NK-92 (cell line): ENCODE measurements around the gene ANKRD37.
"Not testable (repeated sequence)": the region's sequence is repeated elsewhere in the genome, so short reads cannot be mapped to it uniquely, and the experiment has no call there.

Experiments
- DNase-seq: peaks from one replicate; lab custom pipeline; 2025; ENCODE audit not compliant: unreplicated experiment; lab: John Stamatoyannopoulos, UW

ANKRD37 gene

DNA sequence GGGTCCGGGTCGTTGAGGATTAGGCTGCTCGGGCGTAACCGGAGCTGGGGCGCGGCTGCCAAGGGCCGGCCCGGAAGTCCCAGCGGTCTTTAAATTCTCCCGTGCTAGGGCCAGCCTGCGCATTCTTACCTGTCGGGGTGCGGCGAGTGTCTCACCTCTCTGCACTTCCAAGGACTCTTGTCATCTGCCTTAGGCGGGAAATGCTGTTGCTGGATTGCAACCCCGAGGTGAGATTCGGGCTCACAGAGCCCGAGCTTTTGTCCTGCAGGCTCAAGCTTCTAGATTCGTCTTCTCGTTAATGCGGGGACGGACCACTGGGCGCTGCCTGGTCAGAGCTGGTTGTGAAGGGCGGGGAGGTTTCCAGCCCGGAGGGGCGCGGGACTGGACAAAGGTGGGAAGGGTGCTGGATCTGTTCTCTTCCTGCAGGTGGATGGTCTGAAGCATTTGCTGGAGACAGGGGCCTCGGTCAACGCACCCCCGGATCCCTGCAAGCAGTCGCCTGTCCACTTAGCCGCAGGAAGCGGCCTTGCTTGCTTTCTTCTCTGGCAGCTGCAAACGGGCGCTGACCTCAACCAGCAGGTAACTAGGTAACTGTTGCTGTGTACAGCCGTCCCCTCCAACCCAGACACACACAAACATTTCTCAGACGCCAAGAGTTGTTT, at the start of gene ANKRD37:
Gene ANKRD37 (plus strand): TSS at position 118 of the 662 bp plus-strand sequence. CDS start 83 bp downstream, at position 201.
- DNase-seq = no peak

DNA sequence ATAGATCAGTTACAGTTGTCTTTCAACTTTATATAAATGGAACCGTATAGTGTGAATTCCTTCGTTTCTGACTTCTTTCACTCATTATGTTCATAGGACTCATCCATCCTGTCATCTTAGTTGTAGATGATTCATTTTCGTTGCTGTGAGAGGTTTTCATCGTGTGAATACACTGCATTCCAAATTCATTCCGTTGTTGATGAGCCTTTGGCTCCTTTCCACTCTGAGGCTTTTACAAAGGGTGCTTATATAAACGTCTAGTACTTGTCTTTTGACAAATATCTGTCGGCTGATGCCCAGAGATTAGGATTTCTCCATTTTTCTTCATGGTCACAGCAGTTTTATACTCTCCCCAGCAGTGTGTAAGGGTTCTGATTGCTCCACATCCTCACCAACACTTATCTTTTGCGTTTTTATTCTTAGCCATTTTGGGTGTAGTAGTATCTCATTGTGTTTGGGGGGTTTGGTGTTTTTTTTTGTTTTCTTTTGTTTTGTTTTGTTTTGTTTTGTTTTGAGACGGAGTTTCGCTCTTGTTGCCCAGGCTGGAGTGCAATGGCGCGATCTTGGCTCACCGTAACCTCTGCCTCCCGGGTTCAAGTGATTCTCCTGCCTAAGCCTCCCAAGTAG, 49.6 kb upstream of the ANKRD37 start:
- no peak for DNase-seq

DNA sequence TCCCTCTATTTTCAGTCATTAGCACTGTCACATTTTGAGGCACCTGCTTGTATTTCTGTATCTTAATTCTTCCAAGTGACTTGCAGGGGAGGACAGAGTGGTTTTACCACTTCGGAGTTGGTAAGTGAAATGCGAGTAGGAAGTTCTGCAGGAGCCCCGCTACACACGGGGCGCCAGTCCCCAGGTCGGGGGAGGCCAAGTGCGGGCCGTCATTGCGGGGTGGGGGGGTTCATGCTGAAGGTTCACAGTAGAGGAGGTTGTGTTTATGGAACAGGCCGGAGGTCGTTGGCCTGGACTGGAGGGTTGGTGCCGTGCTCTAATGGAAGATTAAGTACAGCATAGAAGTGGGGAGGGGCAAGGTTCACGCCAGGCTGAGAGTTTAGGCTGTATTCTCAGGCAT, 45.0 kb upstream of the ANKRD37 start:
- no peak for DNase-seq

DNA sequence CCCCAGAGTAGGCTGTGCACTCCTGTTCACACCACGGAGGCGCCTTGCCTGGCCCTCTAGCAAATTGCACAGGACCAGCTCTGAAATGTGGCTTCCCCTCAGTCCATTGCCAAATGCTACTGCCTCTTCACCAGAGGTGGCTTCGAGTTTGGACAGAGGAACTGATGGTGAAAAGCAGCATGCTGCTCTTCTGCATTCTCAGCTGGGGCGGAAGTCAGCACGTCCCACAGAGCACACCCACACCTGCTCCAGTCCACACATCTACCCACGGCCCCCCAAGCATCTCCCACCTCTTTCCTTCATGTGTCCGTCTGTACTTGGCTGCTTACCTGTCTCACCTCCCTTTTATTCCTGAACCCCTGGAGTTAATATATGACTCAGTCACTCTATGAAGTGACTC, 44.4 kb upstream of the ANKRD37 start:
- DNase-seq = no peak

DNA sequence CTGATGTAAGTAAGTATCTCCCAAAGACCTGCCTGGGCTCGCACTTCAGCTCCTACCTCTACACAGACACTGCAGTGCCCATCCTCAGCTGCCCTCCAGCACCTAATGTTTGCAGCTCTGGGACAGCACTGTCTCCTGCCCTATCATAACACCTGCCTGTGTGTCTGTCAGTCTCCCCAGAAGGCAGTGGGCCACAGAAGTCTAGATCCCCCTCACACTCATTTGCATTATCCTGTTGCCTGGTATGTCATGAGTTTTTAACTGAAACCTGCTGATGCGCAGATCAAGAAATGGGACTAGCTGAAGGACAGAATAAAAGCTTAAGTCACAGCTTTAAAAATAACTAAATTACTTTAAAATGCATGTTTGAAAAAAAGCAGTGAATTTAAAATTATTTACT, 43.9 kb upstream of the ANKRD37 start:
- DNase-seq = no peak

GRCh38 chr4:185357211-185357610, 39.4 kb upstream of the ANKRD37 start:
- DNase-seq = no peak

- DNase-seq = no peak
Measured at GRCh38 chr4:185357733-185358440, 38.8 kb upstream of the ANKRD37 start.

DNA sequence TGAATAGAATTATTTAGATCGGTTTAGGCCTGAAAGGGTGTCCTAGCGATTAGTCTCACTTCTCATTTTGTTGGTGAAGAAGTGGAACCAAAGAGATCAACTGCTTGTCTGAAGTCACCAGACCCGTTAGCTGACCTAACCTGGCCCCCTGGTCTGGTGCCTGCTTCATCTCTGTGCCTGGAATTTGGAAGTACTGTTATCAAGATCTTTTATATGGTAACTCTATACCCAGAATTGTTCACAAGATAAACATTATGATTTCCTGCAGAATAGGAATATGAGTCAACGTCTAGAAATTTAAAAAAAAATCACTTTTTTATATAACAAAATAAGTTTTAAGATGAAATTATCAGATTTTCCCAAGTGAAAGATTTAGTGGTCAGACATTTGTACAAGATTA, 38.1 kb upstream of the ANKRD37 start:
- DNase-seq = no peak

DNA sequence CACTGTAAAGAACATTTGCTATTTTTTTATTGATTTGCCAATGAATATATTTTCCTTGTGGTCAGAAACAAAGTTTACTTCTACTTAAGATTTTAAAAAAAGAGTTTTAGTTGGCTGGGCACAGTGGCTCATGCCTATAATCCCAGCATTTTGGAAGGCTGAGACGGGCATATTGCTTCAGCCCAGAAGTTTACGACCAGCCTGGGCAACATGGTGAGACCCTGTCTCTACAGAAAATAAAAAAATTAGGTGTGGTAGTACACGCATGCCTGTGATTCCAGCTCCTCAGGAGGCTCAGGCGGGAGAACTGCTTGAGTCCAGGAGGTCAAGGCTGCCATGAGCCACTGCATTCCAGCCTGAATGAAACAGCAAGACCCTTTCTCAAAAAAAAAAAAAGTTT, 37.7 kb upstream of the ANKRD37 start:
- DNase-seq = no peak

DNA sequence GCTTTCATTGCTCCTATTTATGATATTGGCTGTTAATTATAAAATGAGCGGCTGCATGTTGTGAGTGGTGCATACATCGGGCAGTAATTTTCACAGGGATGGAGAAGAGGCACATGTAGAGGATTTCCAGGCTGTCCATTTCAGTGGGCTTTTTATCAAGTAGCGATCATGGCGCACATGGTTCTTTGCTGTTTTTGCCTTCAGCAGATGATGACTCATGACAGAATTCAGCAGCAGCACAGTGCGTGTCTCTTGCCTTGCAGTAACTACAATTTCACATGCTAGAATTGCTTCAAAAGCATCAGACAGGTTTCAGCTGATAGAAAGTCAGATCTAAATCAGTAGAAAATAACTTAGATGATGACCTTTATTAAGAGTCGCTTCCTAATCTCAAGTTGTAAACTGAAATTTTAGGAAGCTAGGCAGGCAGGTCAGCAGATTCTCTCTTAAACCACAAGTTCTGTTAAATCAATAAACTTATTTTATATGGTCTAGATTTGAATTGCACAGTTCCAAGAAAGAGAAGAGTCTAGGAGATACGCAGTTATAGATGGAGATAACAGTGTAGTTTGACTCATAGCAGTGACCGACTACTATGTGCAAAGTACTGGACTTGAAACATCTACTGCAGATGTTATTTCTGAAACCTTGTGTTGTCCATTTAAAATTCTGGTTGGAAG, 36.7 kb upstream of the ANKRD37 start:
- no peak for DNase-seq

DNA sequence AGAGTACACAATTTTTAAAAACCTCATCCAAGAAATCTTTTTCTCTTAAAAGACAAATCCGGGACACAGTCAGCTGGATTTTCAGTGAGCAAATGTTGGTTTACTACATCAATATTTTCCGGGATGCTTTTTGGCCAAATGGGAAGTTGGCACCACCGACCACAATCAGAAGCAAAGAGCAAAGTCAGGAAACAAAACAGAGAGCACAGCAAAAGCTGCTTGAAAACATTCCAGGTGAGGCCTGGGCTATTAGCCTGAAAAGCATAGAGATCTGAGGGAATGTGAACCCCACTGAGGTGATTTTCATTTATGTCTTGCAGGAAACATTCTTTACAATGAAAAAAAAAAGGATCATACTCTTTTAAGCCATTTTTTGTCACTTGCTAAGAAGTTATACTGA, 34.8 kb upstream of the ANKRD37 start:
- DNase-seq = no peak

GRCh38 chr4:185362570-185362969, 34.1 kb upstream of the ANKRD37 start:
- not testable (repeated sequence) for DNase-seq

DNA sequence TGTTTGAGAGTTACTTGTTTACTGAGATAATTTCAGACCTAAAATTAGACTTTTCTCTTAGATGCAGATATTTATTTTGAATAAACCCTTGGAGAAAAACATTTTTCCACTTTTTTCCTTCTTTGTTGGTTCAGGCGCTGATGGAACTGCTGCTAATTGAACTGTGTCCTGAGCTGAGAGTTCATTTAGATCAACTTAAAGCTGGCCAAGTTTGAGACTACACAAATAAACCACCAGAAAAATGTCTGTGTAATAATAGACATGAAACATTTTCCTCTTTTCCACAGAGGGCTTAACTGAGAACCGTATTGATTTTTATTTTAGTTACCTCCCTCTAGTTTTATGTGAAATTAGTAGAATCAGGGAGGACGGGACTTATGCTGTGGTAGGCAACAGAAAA, 33.4 kb upstream of the ANKRD37 start:
- DNase-seq = no peak

- no peak for DNase-seq
Measured at GRCh38 chr4:185364886-185365285, 31.8 kb upstream of the ANKRD37 start.

DNA sequence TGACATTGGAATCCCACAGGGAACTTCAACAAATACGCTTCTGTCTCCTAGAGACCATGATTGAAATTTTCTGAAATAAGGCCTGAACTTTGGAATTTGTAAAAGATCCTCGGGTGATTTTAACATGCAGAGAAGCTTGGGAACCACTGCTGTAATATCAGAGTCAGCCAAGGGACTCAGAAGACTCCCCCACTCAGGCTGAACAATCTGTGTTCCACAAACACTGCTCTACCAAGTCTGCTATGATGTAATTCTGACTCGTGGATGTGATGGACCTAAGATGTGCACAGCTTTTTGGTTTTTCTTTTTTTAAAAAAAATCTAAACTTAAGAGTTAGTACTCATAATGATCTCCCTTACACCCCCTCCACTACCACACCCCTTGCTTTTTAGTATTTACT, 26.9 kb upstream of the ANKRD37 start:
- DNase-seq = no peak

DNA sequence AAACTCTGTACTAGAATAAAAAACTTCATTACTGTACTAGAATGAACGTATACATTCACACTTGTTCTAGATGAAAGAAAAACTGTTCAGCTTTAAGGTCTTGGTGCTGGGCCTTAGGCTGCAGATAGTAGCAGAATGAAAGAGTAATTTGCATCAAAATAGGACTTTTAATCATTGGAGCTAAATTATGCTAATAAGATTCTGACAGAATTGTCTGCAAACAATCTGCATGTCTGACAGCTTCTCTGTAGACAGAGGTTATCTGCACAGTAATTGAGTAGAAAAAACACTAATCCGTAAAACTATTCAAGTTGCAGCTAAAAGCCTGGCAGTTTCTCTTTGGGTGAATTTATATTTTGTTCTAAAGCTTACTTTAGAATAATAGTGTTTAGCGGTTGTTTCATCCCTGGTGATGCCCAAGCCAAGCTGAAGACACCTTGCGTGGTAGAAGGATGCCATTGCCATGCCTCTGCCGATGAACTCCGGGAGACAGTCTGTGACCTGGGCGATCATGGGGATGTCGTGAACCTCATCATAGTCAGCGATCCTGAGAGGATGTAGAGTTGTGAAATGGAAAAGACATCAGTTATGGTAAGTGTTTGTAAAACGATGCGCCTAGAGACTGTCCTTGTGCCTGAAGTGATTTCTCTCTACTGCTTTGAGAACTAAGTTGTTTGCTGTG, 26.2 kb upstream of the ANKRD37 start:
- DNase-seq = no peak

DNA sequence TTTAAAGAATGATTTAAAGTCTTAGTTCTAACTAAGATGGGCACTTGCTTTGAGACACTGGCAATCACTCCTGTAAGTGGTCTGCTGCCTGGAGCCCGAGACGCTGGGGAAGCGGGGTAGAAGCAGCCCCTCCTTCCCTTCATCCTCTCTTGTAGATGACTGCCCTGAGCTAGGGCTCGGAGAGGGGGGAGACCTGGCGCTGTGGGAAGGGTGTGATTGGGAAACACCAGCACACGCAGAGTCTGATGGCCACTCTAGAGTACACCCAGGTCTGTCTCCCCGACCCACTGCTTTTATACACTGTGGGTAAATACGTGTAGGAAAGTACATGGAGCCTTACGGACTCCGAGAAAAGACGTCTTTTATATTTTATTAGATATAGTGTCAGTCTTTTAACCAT, 24.9 kb upstream of the ANKRD37 start:
- DNase-seq = no peak

DNA sequence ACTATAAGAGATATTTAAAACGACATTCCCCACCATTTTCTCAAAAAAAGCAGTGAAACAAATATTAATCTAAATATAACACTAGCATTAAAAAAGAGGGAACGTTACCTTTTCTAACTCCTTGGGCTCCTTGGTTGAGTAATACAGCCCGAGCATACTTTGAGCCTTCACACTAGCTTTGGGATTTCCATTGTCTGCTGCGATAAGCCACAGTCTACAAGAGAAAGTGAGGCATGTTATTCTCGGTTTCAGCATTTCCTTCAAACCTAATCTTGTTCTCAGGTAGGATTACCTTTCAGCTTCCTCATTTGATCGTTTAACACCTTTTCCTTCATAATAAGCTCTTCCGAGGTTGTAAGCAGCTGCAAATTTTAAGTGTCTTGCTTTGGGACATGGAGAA, 22.6 kb upstream of the ANKRD37 start:
- no peak for DNase-seq

DNA sequence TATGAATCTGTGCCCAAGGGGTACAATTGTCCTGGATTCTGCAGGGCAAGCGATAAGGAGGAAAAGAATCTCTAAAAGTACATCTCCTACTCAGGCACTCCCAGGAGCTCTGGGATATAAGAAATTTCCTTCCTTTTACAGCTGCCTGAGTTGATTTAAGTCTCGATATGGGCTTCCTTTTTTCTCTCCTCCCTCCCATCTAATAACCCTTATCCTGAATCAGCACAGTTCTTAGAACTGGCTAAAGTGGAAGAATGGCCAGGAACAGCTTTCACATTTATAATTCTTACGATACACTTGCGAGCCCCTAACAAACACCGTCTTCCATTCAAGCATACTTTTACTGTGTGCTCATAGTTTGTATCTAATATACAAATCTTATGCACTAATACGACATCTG, 22.1 kb upstream of the ANKRD37 start:
- no peak for DNase-seq

GRCh38 chr4:185378264-185378663, 18.4 kb upstream of the ANKRD37 start:
- DNase-seq = no peak
